Eye (tissue), 1 donor: Measurements from ENCODE around the gene DPF3.
"Not testable (repeated sequence)": the region's sequence is repeated elsewhere in the genome, so short reads cannot be mapped to it uniquely, and the experiment has no call there.

Experiments
- DNase-seq: peaks from one replicate; pipeline ENCODE4 v3.0.0-alpha.2; 2015

DPF3 gene

DNA sequence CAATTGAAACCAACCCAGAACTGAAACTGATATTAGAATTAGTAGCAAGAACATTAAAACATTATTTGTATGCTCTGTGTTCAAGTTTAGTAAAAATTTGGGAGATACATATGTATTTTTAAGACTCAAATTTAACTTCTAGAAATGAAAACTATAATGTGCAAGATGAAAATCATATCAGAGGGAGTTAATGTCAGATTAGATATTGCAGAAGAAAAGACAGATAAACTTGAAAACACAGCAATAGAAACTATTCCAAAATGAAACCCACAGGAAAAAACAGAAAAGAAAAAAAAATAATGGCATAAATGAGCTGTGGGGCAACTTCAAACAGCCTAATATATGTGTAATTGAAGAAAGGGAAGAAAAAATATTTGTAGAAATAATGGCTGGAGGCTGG is 134.9 kb downstream of the DPF3 start:
- DNase-seq: no peak

DNA sequence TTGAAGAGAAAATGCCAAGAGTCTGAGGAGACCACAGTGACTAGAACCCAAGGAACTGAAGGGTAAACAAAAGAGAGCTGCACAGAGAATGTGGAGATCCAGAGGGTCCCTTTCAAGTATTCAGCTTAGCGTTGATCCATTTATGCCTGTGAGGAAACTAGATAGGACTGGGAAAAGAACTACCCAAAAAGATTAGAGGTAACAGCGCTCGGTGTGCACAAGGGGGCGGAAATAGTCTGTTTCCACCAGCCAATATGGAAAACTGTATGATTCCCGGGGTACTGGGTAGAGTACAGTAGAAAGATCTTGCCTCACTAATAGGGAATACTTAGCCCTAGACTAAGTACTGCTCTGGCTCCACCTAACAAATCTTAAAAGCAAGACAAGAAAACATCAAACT is 135.5 kb downstream of the DPF3 start:
- no peak for DNase-seq

DNA sequence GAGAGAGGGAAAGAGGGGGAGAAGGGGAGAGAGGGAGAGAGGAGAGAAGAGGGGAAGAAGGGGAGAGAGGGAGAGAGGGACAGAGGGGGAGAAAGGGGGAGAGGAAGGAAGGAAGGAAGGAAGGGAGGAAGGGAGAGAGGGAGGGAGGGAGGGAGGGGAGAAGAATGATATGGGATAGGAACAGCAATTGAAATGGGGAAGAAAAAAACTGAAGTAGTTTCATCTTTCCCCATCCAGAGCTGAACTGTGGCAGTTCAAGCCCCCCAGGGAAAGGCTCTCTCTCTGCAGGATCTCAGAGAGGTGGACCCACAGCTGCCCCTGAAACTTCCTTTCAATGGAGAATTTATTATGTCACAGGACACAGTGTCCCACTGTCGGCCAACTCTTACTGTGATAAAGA is 136.9 kb downstream of the DPF3 start:
- no peak for DNase-seq

DNA sequence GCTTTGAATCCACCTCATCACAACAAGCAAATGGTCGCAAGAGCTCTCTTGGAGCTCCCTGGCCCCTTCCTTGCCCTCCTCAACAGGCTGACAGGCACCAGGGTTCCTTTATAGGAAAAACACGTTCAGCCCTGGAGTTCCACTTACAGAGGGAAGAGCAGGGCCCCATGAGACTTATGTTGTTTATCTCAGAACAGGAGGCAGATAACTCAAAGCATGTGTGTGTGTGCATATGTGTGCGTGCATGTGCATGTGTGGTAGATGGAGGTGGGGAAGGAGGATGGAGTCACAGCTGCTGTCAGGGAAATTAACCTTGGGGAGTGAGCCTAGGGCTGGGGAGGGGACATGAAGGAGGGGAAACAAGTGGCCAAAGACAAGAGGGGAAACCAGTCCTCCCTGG is 138.1 kb downstream of the DPF3 start:
- peak; percentile 45 for DNase-seq

DNA sequence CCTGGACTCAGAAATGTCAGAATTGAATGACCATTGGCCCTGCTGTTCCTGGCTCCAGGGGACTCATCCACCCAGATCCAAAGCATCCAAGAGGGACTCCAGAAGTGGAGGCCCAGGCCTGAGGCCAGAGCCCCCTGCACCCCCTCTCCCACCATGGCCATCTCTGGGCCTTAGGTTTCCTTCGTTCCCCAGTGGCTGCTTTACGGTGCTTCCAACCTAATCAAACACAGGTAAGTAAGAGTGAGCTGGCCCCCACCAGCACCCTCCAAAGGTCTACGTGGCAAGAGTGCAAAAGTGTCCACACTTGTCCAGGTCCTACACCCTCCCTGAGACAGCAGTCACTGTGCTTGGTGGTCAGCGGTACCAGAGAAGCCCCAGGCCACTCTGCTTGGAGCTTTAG is 139.0 kb downstream of the DPF3 start:
- DNase-seq: no peak

DNA sequence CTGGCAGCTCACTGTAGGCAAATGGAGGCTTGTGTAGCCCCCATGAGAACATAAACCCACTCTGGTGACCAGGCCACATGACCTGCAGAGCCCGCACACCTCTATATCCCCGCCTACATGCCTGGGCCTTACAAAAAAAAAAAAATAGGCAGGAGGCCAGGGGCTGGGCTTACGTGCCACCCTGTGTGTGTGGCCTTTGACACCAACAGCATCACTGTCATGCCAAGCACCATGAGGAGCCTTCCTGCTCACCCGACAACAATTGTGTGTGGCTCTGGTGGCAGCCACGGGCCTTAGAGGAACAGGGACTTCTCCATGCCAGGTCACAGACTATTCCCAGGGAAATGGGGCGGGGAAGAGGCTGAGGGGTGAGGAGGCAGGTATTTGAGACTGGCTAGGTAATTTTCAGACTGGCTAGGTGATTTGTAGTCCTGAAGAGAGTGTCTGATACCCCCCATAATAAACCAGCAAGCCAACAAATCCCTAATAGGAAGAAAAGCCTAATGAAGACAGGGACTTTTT is 140.0 kb downstream of the DPF3 start:
- no peak for DNase-seq

DNA sequence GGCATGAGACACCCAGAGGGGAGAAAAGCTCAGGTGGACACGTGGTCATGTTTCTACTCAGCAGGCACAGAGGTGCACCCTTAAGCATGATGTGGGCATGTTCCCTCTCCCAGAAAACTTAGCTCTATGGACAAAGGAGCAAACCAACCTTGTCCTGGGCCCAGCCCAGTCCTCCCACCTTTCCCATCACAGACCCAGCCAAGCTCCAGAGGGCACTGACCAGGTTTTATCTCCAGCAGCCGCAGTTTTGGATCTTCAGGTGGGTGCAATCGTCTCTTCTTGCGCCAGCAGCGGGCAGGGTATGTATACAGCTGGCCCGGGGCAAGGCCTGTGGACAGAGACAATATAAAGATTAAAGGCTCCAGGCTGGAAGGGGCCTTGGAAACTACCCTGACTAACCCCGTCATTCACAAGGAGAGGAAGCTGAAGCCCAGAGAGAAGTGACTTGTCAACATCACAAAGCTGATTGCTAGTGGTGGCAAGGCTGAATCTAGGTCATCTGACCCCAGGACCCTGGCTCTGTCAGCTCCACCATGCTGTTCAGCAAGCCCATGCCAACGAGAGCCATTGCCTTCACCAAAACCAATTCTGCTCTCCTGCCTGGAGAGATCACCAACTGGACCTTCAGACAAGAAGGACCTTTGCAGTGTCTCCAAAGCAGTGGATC is 140.7 kb downstream of the DPF3 start:
- DNase-seq: no peak

DNA sequence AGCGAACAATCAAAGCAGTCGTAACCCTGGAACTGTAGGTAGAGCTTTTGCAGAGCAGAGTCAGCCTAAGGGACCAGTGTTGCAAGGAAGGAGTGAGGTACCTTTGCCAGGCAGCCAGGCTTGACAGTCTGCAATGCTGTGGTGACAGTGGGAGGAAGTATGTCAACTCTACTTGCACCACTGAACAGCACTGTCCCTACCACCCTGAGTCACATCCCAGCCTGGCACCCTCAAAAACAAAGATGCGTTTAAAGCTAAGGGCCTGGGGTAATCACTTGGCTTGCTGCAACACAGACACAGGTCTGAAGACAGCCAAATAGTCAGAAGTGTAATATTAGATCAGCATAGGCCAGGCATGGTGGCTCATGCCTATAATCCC is 141.9 kb downstream of the DPF3 start:
- DNase-seq: no peak

DNA sequence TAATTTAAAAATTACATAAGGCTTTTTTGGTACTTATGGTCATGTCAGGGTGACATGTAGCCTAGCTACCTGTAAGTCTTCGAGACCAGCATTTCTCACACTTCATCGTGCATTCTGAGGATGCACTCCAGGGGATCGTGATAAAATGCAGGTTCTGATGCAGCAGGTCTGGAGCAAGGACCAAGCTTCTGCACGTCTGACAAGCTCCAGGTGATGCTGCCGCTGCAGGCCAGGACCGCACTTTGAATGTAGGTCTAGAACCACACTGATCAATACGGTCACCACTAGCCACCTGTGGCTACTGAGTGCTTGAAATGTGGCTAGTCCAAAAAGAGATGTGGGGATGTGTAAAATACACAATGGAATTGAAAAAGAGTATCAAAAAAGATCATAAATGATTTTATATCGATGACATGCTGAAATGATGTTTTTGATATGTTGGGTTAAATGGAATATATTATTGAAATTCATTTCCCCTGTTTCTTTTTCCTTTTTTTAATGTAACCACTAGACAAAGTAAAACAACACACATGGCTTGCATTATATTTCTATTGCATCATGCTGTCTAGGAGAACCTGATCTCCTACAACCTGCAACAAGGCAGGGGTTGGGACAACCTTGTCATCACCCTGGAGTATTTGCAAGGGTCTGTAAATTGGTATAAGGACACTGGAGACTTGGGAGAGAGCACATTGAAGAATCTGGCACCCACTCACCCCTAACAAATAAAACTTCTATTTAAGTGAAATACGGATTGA is 142.4 kb downstream of the DPF3 start:
- no peak for DNase-seq

DNA sequence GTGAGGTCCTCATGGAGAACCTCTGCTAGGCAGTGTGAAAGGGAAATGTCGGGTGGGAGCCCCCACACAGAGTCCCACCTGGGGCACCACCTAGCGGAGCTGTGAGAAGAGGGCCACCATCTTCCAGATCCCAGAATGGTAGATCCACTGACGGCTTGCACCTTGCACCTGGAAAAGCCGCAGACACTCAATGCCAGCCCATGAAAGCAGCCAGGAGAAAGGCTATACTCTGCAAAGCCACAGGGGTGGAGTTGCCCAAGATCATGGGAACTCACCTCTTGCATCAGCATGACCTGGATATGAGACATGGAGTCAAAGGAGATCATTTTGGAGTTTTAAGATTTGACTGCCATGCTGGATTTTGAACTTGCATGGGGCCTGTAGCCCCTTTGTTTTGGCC is 145.0 kb downstream of the DPF3 start:
- not testable (repeated sequence) for DNase-seq

DNA sequence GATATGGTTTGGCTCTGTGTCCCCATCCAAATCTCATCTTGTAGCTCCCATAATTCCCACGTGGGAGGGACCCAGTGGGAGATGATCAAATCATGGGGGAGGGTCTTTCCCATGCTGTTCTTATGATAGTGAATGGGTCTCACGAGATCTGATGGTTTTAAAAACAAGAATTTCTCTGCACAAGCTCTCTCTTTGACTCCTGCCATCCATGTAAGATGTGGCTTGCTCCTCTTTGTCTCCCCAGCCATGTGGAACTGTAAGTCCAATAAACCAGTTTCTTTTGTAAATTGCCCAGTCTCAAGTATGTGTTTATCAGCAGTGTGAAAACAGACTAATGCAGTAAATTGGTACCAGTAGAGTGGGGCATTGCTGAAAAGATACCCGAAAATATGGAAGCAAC is 146.2 kb downstream of the DPF3 start:
- DNase-seq: no peak

DNA sequence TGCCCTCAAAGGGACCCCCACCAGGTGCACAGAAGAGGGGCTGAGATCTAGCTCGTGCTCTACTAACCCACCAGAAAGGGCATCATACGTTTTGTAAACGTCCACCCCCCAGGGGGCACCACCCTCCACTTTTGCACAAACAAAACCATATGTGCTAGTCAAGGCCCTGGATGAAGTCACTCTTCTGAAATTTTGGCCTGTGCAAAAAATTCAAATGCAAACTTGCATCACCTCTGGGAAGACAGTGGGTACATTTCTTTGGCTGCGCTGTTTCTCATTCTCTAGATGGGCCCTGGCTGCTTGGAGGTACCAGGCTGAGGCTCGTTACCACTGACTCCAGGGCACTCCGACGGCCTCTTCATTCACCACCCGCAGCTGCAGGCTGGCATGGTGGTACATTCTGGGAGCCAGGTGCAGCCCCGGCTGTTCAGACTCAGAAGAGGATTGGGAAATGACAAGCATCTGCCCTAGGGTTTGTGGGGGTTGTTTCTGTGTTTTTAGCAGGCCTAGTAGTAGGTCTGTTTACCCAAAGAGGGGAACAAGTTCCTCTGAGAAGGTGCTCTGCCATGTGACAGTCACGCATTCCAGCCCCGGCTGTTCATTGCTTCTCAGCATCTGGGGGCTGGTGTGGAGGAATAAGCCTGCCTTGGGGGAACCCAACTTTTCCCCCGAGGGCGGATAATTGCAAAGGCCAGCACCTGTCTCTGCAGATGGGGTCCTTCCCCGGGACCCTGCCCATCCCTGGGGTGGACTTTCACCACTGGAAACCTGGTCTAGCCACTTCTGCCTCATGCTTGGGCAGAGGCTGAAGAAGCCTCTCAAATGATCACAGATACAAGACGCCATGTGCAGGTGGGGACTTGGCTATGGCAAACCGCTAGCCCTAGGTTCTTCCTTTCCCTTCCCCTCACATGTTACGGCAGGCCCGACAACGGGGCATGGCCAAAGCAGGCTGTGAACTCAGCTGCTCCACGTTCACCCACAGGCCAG is 147.6 kb downstream of the DPF3 start:
- no peak for DNase-seq

DNA sequence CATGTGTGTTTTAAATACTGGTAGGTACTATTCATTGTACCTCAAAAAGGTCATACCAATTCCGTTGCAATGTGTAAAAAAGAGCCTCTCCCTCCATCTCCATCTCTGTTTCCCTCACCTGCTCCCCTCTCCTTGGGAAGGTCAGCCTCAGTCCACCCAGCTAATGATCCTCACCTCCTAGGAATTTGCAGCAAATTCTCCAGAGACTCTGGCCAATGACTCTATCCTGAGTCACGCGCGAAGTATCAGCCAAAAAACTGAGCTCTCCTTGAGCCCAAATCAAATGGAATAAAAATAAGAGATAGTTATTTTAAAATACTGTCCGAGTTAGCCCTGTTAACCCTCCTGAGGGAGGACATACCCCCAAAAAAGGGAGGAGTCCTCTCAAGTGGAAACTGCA is 148.4 kb downstream of the DPF3 start:
- DNase-seq: no peak

DNA sequence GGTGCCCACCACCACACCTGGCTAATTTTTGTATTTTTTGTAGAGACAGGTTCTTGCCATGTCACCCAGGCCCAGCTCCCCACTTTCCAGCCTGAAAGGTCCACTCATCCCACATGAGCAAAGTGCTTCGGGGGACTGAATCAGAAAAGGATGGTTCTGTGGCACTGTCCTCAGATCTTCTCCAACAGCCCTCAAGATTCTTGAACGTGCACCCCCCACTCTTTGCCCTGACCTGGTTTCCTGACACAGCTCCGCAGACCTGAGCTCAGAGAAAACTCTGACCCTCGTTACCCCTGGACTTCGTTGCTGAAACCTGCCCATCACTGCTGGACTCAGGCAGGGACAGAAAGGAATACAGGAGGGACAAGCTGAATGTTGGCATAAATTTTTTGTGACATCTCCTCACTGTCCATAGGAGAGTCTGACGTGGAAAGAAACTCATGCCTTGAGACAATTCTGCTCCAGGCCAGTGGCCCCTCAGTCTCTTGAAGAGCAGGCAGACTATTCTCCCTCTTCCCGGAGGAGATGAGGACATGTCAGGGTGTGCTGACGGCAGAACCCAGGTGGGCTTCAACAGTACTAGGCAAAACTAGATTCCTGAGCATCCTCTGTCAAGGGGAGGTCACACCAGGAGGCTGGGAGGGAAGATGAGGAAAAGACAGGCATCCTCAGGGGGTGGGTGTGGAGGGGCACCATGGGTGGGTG is 149.3 kb downstream of the DPF3 start:
- no peak for DNase-seq

DNA sequence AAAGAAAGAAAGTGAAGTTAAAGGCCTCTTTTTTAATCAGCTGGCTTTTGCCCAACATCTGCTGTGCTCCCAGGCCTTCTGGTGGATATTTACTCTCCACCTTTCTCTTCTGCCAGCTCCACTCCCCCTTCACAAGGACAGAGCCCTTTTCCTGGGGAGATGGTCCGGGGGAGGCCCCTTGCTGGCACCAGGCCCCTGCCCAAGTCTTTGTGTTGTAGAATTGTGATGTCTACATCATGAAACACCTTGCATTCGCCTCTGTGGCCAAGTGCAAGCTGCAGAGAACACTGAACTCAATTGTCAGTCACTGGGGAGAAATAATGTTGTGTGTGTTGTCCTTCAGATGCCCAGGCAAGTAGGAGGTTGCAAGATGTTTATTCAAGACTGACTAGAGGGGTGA is 150.3 kb downstream of the DPF3 start:
- DNase-seq: no peak

DNA sequence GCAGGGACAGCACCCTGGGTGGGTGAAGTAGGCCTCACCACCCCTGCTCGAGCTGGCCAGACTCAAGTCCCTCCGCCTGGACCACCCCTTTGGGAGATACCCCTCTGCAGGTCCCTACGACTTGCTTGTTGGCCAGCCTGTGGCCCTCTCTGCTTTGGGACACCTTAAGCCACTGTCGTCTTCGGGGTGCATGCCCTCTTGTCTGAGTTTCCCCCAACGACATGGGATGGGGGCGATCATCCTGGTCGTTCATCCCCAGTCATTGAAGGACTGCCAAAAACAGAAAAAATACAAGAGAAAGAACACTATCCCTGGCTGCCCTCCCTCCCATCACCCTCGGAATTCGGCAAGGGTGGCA is 151.1 kb downstream of the DPF3 start:
- DNase-seq: no peak

DNA sequence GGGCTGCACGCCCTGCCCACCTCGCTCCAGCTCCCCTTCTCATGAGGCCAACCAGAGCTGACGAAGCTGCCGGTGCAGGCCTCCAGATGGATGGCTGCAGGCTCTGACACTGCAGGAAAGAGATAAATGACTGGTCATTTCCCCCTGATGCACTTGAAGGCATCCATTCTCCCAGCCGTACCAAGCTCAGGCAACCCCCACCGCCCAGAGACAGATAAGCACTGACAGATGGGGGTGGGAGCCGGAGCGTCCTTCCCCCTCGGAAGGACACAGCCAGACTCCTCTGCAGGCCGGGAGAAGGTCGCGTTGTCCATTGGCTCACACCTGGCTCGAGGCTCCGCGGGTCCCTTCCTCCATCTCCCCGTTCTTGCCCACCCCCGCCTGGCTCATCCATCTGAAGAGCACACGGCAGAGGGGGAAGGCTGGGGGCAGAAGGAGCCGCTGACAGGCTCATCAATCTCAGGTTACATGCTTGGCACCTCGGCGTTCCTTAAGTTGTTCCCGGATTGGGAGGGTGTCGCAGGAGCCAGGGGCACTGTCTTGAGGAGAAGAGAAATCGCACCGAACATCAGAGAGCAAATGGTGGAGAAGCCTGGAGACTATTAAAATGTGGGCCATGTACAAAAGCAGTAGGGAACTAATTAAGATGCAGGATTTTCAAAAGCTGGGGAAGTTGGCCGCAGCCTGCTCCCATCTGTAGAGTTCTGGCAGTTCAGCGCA is 151.6 kb downstream of the DPF3 start:
- peak; percentile 52 for DNase-seq

DNA sequence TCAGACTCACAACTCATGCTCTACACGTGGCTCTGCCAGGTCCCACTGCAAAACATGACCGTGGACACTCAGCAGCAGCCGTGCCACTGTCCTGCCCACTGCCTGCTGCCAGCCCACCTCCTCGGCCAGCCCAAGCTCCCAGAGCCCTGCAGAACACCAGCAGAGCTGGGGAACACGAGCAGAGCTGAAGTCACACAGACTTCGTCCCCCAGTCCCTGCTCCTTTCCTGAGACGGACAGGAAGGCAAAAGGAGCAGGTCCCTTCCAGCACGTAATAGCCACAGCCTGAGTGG is 152.1 kb downstream of the DPF3 start:
- no peak for DNase-seq

DNA sequence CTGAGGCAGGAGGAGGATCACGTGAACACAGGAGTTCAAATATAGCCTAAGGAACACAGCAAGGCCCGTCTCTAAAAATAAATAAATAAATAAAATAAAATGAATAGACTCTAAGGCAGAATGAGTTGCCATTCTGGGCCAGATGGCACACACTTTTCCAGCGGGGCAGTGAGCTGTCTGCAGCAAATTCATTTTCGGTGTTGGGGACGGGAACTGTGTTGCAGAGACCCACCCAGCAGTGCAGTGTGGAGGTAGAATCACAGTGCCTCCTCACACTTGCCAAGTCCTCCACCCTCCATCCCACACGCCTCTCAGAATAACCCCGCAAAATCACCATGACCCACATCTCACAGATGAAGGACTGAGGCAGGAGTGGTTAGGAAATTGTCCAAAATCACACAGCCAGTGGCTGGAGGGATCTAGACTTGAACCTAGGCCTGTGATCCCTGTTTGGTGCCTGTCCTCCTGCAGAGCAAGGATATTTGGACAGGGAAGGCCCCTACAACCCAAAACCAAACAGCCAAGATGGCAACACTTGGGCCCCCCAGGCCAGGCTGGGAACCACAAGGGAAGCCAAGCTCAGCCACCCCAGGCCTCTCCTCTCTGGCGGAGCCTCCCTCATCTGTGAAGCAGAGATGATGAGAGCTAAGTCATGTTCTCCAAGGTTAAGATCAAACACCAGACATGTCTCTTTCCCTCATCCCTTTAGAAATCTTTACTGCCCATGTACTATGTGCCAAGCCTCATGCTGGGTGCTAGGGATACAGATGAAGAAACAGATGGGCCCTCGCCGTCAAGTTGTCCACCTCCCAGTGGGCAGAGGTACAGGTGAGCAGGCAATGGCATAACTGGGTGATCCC is 152.7 kb downstream of the DPF3 start:
- DNase-seq: no peak

DNA sequence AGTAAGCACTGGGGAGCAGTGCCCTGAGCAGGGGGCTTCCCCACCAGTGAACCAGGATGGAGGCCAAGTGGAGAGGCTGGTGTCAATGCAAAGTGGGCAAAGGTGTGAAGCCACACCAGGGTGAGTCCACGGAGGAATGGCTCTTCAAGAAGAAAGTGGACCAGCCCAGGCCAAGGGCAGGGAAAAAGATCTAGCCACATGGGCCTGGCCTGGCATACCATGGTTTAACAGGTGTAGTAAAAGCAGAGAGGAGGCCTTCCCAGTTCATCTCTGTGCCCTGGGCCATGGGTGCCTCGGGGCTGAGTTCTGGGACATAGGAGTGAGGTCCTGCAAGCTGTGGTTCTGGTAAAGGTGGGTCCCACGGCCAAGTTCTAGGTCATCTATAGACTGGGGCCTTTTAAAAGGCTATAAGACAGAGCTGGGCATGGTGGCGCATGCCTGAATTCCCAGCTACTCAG is 153.4 kb downstream of the DPF3 start:
- no peak for DNase-seq
